GM12872 (cell line): ENCODE measurements around the gene HLA-DQB2.

Experiments used
- CTCF ChIP-seq: IDR thresholded peaks from 3 replicates; pipeline ENCODE4 v1.5.1; 2011; ENCODE audit warnings: low read depth, mild to moderate bottlenecking, low read length, moderate library complexity; ENCODE audit not compliant: insufficient read depth

The HLA-DQB2 gene

GRCh38 chr6:32741031-32741960 is 22.0 kb downstream of the HLA-DQB2 start, which contains the start of gene HLA-DQA2:
Gene HLA-DQA2 (plus strand): TSS chr6:32741391. CDS start chr6:32741444, 53 bp downstream.
- TF ChIP-seq CTCF: no peak

GRCh38 chr6:32738126-32738525 is 25.2 kb downstream of the HLA-DQB2 start:
- no peak for TF ChIP-seq CTCF

GRCh38 chr6:32718879-32719278 is 44.5 kb downstream of the HLA-DQB2 start:
- TF ChIP-seq CTCF: no peak

- peak; percentile 27; the same call in 1 of the 3 replicates for TF ChIP-seq CTCF
These were observed 46.9 kb downstream of the HLA-DQB2 start for GRCh38 chr6:32716396-32716795.

GRCh38 chr6:32713241-32713640 is 50.1 kb downstream of the HLA-DQB2 start:
- TF ChIP-seq CTCF: no peak

- TF ChIP-seq CTCF: no peak
These were observed 53.7 kb downstream of the HLA-DQB2 start for GRCh38 chr6:32709625-32710024.
